SK-N-SH (cell line): Measurements from ENCODE around the gene PROC. TPM values are rescaled to one million over a fixed set of nuclear protein-coding genes. Genes with fewer than 3 reads are reported as not detected.

Source experiments
- CTCF ChIA-PET: fragments of 300-600, 350-600 bp; formaldehyde crosslinking; extraction: SDS; loops from one replicate; lab custom pipeline; 2021; lab: Yijun Ruan, JAX
- POLR2A ChIA-PET: fragments of 350-600 bp; sonication (Branson Sonifier 250); formaldehyde crosslinking; extraction: SDS; loops from one replicate; lab custom pipeline; 2020; ENCODE audit warnings: antibody characterized with exemption, inconsistent platforms; lab: Yijun Ruan, JAX
- DNase-seq: peaks from one replicate; pipeline ENCODE4 v3.0.0; 2012
- H2AFZ ChIP-seq: fragments of 200-600 bp; sonication (generic); 2 replicates; pipeline ENCODE4 v1.8.1; 2016; ENCODE audit warnings: antibody characterized with exemption, mild to moderate bottlenecking, low read depth
- H3F3A ChIP-seq: fragments of 200-600 bp; sonication (generic); replicated peaks from 2 replicates; pipeline ENCODE3; 2016; ENCODE audit warnings: antibody characterized with exemption, mild to moderate bottlenecking; ENCODE audit not compliant: insufficient read depth
- H3K27ac ChIP-seq, 2 experiments: fragments of 200-500 bp in 1 of 2; fragments of 200-600 bp in 1 of 2; sonication (Bioruptor generic) in 1 of 2; sonication (generic), shearing (Covaris generic) in 1 of 2; 2 replicates each; pipeline versions ENCODE4 v1.5.1 to v1.6.1; 2014 to 2016; ENCODE audit warnings: low read depth in 2 of 2, inconsistent platforms in 1 of 2, low read length in 1 of 2, mild to moderate bottlenecking in 1 of 2, mixed read lengths in 1 of 2
- H3K27me3 ChIP-seq: fragments of 200-600 bp; sonication (generic), shearing (Covaris generic); 2 replicates; pipeline ENCODE4 v1.6.1; 2016; ENCODE audit warnings: mixed run types; ENCODE audit not compliant: insufficient read depth
- H3K36me3 ChIP-seq, 2 experiments: fragments of 200-500 bp in 1 of 2; fragments of 200-600 bp in 1 of 2; sonication (Bioruptor generic) in 1 of 2; sonication (generic) in 1 of 2; replicated peaks in 1 of 2; 2 replicates each; pipeline versions ENCODE3 to v1.5.1; 2014 to 2016; ENCODE audit warnings: low read length in 1 of 2, mild to moderate bottlenecking in 1 of 2; ENCODE audit not compliant: insufficient read depth in 2 of 2, control insufficient read depth in 1 of 2
- H3K4me1 ChIP-seq, 2 experiments: fragments of 200-500 bp in 1 of 2; fragments of 200-600 bp in 1 of 2; sonication (Bioruptor generic) in 1 of 2; sonication (generic), shearing (Covaris generic) in 1 of 2; 2 replicates each; pipeline versions ENCODE4 v1.5.1 to v1.6.1; 2014 to 2016; ENCODE audit warnings: low read depth in 1 of 2, low read length in 1 of 2, mixed run types in 1 of 2; ENCODE audit not compliant: insufficient read depth in 2 of 2, control insufficient read depth in 1 of 2
- H3K4me2 ChIP-seq: fragments of 200-600 bp; sonication (generic), shearing (Covaris generic); 2 replicates; pipeline ENCODE4 v1.6.1; 2017; ENCODE audit warnings: mixed run types
- H3K4me3 ChIP-seq, 2 experiments: fragments of 200-500 bp in 1 of 2; fragments of 200-600 bp in 1 of 2; sonication (Bioruptor generic) in 1 of 2; sonication (generic), shearing (Covaris generic) in 1 of 2; 2 replicates each; pipeline versions ENCODE4 v1.5.1 to v1.8.1; 2014 to 2016; ENCODE audit warnings: low read depth in 2 of 2, inconsistent platforms in 1 of 2, low read length in 1 of 2, mild to moderate bottlenecking in 1 of 2, mixed read lengths in 1 of 2, moderate library complexity in 1 of 2
- H3K79me2 ChIP-seq: fragments of 200-600 bp; sonication (generic); 2 replicates; pipeline ENCODE4 v1.8.1; 2017; ENCODE audit warnings: mild to moderate bottlenecking; ENCODE audit not compliant: insufficient read depth
- H3K9ac ChIP-seq: fragments of 200-600 bp; sonication (generic); 2 replicates; pipeline ENCODE4 v1.6.1; 2017; ENCODE audit warnings: mixed run types
- H3K9me2 ChIP-seq: fragments of 200-600 bp; sonication (generic); 2 replicates; pipeline ENCODE4 v1.6.1; 2017; ENCODE audit warnings: mixed run types
- H3K9me3 ChIP-seq: fragments of 200-600 bp; sonication (generic); 2 replicates; pipeline ENCODE4 v1.6.1; 2017; ENCODE audit warnings: mixed run types, mild to moderate bottlenecking, moderate library complexity
- H4K20me1 ChIP-seq: fragments of 200-600 bp; sonication (generic); 2 replicates; pipeline ENCODE4 v1.6.1; 2017; ENCODE audit warnings: mild to moderate bottlenecking, mixed run types; ENCODE audit not compliant: insufficient read depth
- CHD2 ChIP-seq: fragments of 150-350 bp; IDR thresholded peaks from 2 replicates; pipeline ENCODE4 v1.6.1; 2018; ENCODE audit warnings: low read length; ENCODE audit not compliant: partially characterized antibody
- ELF1 ChIP-seq: IDR thresholded peaks from 2 replicates; pipeline ENCODE4 v1.4.0; 2012
- EP300 ChIP-seq, 2 experiments: IDR thresholded peaks; 2 replicates each; pipeline versions ENCODE4 v1.4.0 to v1.6.1; 2012; ENCODE audit warnings: borderline replicate concordance in 1 of 2, low read depth in 1 of 2, low read length in 1 of 2
- EZH2phosphoT487 ChIP-seq: fragments of 200-600 bp; sonication (generic); IDR thresholded peaks from 2 replicates; pipeline ENCODE4 v1.6.1; 2017; ENCODE audit warnings: low read depth, mixed run types, mild to moderate bottlenecking, antibody characterized with exemption, moderate library complexity, borderline replicate concordance
- FOXM1 ChIP-seq: IDR thresholded peaks from 2 replicates; pipeline ENCODE4 v1.4.0; 2012; ENCODE audit warnings: low read depth, mild to moderate bottlenecking
- MEF2A ChIP-seq: IDR thresholded peaks from 2 replicates; pipeline ENCODE4 v1.4.0; 2012; ENCODE audit warnings: low read depth, borderline replicate concordance
- MXI1 ChIP-seq: IDR thresholded peaks from 2 replicates; pipeline ENCODE4 v1.6.1; 2012; ENCODE audit warnings: mild to moderate bottlenecking, low read depth, low read length, improper control_type of control experiment
- NFIC ChIP-seq: IDR thresholded peaks from 2 replicates; pipeline ENCODE4 v1.4.0; 2012; ENCODE audit warnings: borderline replicate concordance
- NRF1 ChIP-seq: IDR thresholded peaks from 2 replicates; pipeline ENCODE4 v1.6.1; 2012; ENCODE audit warnings: low read depth, mild to moderate bottlenecking, low read length
- PBX3 ChIP-seq: IDR thresholded peaks from 2 replicates; pipeline ENCODE4; 2012
- POLR2AphosphoS5 ChIP-seq: IDR thresholded peaks from 2 replicates; pipeline ENCODE4 v1.6.1; 2012; ENCODE audit warnings: low read depth, low read length
- REST ChIP-seq: IDR thresholded peaks from 2 replicates; pipeline ENCODE4 v1.6.1; 2012; ENCODE audit warnings: mild to moderate bottlenecking, low read depth, low read length, moderate library complexity
- RFX5 ChIP-seq: IDR thresholded peaks from 2 replicates; pipeline ENCODE4 v1.6.1; 2012; ENCODE audit warnings: mild to moderate bottlenecking, improper control_type of control experiment, low read length
- RXRA ChIP-seq: IDR thresholded peaks from 2 replicates; pipeline ENCODE4 v1.4.0; 2012; ENCODE audit warnings: low read depth, mild to moderate bottlenecking, borderline replicate concordance
- SIN3A ChIP-seq: IDR thresholded peaks from 2 replicates; pipeline ENCODE4 v1.6.1; 2012; ENCODE audit warnings: low read depth, mild to moderate bottlenecking, low read length, moderate library complexity, borderline replicate concordance
- TAF1 ChIP-seq: IDR thresholded peaks from 2 replicates; pipeline ENCODE4 v1.6.1; 2012; ENCODE audit warnings: low read depth, mild to moderate bottlenecking, low read length, moderate library complexity, borderline replicate concordance
- TCF12 ChIP-seq: IDR thresholded peaks from 2 replicates; pipeline ENCODE4 v1.4.0; 2012
- TEAD4 ChIP-seq: IDR thresholded peaks from 2 replicates; pipeline ENCODE4 v1.4.0; 2012; ENCODE audit warnings: mild to moderate bottlenecking, borderline replicate concordance; ENCODE audit not compliant: insufficient read depth
- YY1 ChIP-seq: IDR thresholded peaks from 2 replicates; pipeline ENCODE4 v1.4.0; 2012; ENCODE audit warnings: low read depth, mild to moderate bottlenecking
- ZBTB33 ChIP-seq: IDR thresholded peaks from 2 replicates; pipeline ENCODE4 v1.4.0; 2012; ENCODE audit warnings: low read depth, borderline replicate concordance
- WGBS: methylation state at CpG from one replicate; pipeline ENCODE4 v1.1.6; 2017; ENCODE audit warnings: low lambda C conversion rate; 5-methylcytosine and 5-hydroxymethylcytosine counted together
- polyA plus RNA-seq, 3 experiments: library from polyadenylated mRNA; depleted of rRNA; stranded (reverse); fragments of >200 nt; gene quantifications; 2 replicates each; pipeline ENCODE4 v1.2.3, GENCODE V29; 2012

The PROC gene
- polyA plus RNA-seq, 1 of the 3 experiments (the other 2 are of a cell fraction), result 0.10 TPM

GRCh38 chr2:127455566-127456493, 37.6 kb downstream of the PROC start:
- no peak for DNase-seq

DNA sequence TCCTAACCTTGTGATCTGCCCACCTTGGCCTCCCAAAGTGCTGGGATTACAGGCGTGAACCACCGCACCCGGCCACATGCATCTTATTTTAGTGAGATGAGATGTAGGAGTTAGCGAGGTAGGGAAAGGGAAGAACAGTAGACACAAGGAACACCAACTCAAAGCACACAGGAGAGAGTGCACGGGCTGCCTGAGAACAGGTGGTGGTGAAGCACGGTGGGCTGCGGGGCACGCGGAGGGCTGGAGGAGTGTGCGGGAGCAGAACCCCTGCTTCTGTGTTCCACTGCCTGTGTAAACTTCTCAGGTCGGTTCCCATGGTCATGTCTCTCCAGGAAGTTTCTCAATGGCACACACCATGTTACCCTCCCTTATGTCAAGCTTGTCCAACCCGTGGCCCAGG, 38.7 kb downstream of the PROC start:
- Histone ChIP-seq H3K27me3 (no peaks in the 10 kb centered on the region), H2AFZ (no peak overlapping the region), H3K27ac (no peak overlapping the region), H4K20me1 (no peaks in the 10 kb centered on the region), H3K9me3 (no peaks in the 10 kb centered on the region), H3K36me3 (no peaks in the 10 kb centered on the region), H3F3A (no peaks in the 10 kb centered on the region), H3K4me1 (no peaks in the 10 kb centered on the region; a peak in 1 of 4 replicates), H3K4me3 (no peak overlapping the region), H3K79me2 (no peaks in the 10 kb centered on the region), H3K9ac (no peak overlapping the region), H3K4me2 (no peak overlapping the region), H3K9me2 (no peaks in the 10 kb centered on the region)
- WGBS, result 90% methylated on average over 12 of the region's 12 CpGs
- no peak for DNase-seq
- ChIA-PET CTCF (no interaction called here), POLR2A (no interaction called here)
- TF ChIP-seq TCF12 (no peak), PBX3 (no peak), SIN3A (no peak), RXRA (no peak), RFX5 (no peak), MXI1 (no peak), TAF1 (no peak), FOXM1 (no peak), ELF1 (no peak), YY1 (no peak), REST (no peak), EP300 (IDR thresholded peaks at IDR 0.05; ENCODE audit: borderline replicate concordance in 1 of 2, low read depth in 1 of 2, low read length in 1 of 2) (no peak), EZH2phosphoT487 (no peak)

More at GRCh38 chr2:127455566-127456493, 37.6 kb downstream of the PROC start:
- 88% methylated on average over 13 of the region's 13 CpGs for WGBS
- no peak overlapping the region for H3K27ac ChIP-seq
- no peaks in the 10 kb centered on the region for H3F3A ChIP-seq
- H3K9ac ChIP-seq, result no peak overlapping the region
- no peak for TF ChIP-seq POLR2AphosphoS5
- no peak for TF ChIP-seq ZBTB33
- no peak for TF ChIP-seq MEF2A
- TF ChIP-seq TEAD4, result no peak
- no peak for TF ChIP-seq NFIC
- TF ChIP-seq NRF1, result no peak
- no peak for TF ChIP-seq SIN3A
- TF ChIP-seq RFX5, result no peak
- TF ChIP-seq CHD2, result no peak
- H2AFZ ChIP-seq, result no peak overlapping the region
- H3K4me1 ChIP-seq, result no peaks in the 10 kb centered on the region; a peak in 1 of 4 replicates
- no peak overlapping the region for H3K4me2 ChIP-seq
- H3K9me2 ChIP-seq, result no peaks in the 10 kb centered on the region
- ChIA-PET POLR2A (no interaction called here), CTCF (no interaction called here)
- no peak overlapping the region for H3K4me3 ChIP-seq
- no peaks in the 10 kb centered on the region for H3K9me3 ChIP-seq
- H3K36me3 ChIP-seq, result no peaks in the 10 kb centered on the region
- no peaks in the 10 kb centered on the region for H3K79me2 ChIP-seq
- no peaks in the 10 kb centered on the region for H3K27me3 ChIP-seq
- H4K20me1 ChIP-seq, result no peaks in the 10 kb centered on the region
